IMR-90 (cell line): ENCODE results near the gene FRAS1. TPM values are rescaled to one million over a fixed set of nuclear protein-coding genes. Genes with fewer than 3 reads are reported as not detected.

Experiments
- ATAC-seq: fragments of 200-7000 bp; cut with Tn5 transposase; 2 replicates; pipeline ENCODE4 v1.9.1; 2020; ENCODE audit warnings: low read depth, mild to moderate bottlenecking, moderate library complexity
- BruUV-seq: library from RNA; stranded (reverse); fragments of 400-500 nt; replicated peaks from 2 replicates; lab custom pipeline; 2021; lab: Mats Ljungman, UMichigan
- CTCF ChIA-PET: fragments of 300-600 bp; formaldehyde crosslinking; extraction: SDS; loops from one replicate; lab custom pipeline; 2021; ENCODE audit warnings: antibody characterized with exemption; lab: Yijun Ruan, JAX
- POLR2A ChIA-PET: fragments of 300-600 bp; sonication (Branson Sonifier 250); formaldehyde crosslinking; loops from one replicate; lab custom pipeline; 2022; ENCODE audit warnings: antibody characterized with exemption; ENCODE audit not compliant: unreplicated experiment; lab: Charles Lee
- DNase-seq: peaks from one replicate; pipeline ENCODE4 v3.0.0; 2013
- H2AFZ ChIP-seq: replicated peaks from 2 replicates; pipeline ENCODE3; 2013; ENCODE audit warnings: low read length, mild to moderate bottlenecking; ENCODE audit not compliant: poor library complexity
- H2AK5ac ChIP-seq: 2 replicates; pipeline ENCODE4 v1.6.1; 2013; ENCODE audit warnings: low read depth, low read length, inconsistent platforms
- H2AK9ac ChIP-seq: replicated peaks from 2 replicates; pipeline ENCODE3; 2013; ENCODE audit warnings: mild to moderate bottlenecking, low read depth, low read length, moderate library complexity; ENCODE audit not compliant: poor library complexity
- H2BK120ac ChIP-seq: 2 replicates; pipeline ENCODE4 v1.6.1; 2013; ENCODE audit warnings: low read depth, low read length, inconsistent platforms
- H2BK15ac ChIP-seq: 3 replicates; pipeline ENCODE4 v1.6.1; 2013; ENCODE audit warnings: low read depth, low read length, inconsistent platforms
- H2BK20ac ChIP-seq: 2 replicates; pipeline ENCODE4 v1.6.1; 2013; ENCODE audit warnings: low read depth, mild to moderate bottlenecking, inconsistent platforms, low read length, moderate library complexity
- H2BK5ac ChIP-seq: 2 replicates; pipeline ENCODE4 v1.6.1; 2013; ENCODE audit warnings: mild to moderate bottlenecking, low read depth, low read length, inconsistent platforms; ENCODE audit not compliant: poor library complexity, severe bottlenecking
- H3K14ac ChIP-seq: replicated peaks from 2 replicates; pipeline ENCODE4 v1.6.1; 2013; ENCODE audit warnings: low read depth, low read length, inconsistent platforms
- H3K18ac ChIP-seq: 2 replicates; pipeline ENCODE4 v1.6.1; 2013; ENCODE audit warnings: low read depth, low read length, control low read depth
- H3K23ac ChIP-seq: 2 replicates; pipeline ENCODE4 v1.6.1; 2013; ENCODE audit warnings: low read depth, low read length, inconsistent platforms
- H3K27ac ChIP-seq: 2 replicates; pipeline ENCODE4 v1.5.1; 2013; ENCODE audit warnings: mild to moderate bottlenecking, control low read depth, low read length; ENCODE audit not compliant: insufficient read depth
- H3K27me3 ChIP-seq: 2 replicates; pipeline ENCODE4 v1.6.1; 2013; ENCODE audit warnings: low read length; ENCODE audit not compliant: control insufficient read depth, insufficient read depth
- H3K36me3 ChIP-seq: 2 replicates; pipeline ENCODE4 v1.6.1; 2013; ENCODE audit warnings: low read length, mixed read lengths; ENCODE audit not compliant: control insufficient read depth, insufficient read depth
- H3K4ac ChIP-seq: 2 replicates; pipeline ENCODE4 v1.6.1; 2013; ENCODE audit warnings: low read depth, low read length, inconsistent platforms
- H3K4me1 ChIP-seq: 2 replicates; pipeline ENCODE4 v1.6.1; 2013; ENCODE audit warnings: low read length, mixed read lengths; ENCODE audit not compliant: control insufficient read depth, insufficient read depth
- H3K4me2 ChIP-seq: 2 replicates; pipeline ENCODE4 v1.6.1; 2013; ENCODE audit warnings: low read depth, mild to moderate bottlenecking, control low read depth, low read length, moderate library complexity
- H3K4me3 ChIP-seq: 2 replicates; pipeline ENCODE4 v1.5.1; 2013; ENCODE audit warnings: low read depth, mild to moderate bottlenecking, control low read depth, low read length, moderate library complexity; ENCODE audit not compliant: insufficient read depth
- H3K56ac ChIP-seq: 2 replicates; pipeline ENCODE4 v1.6.1; 2013; ENCODE audit warnings: low read length, inconsistent platforms; ENCODE audit not compliant: insufficient read depth; ENCODE audit errors: extremely low read depth
- H3K79me1 ChIP-seq, 2 experiments: 2 replicates each; pipeline ENCODE4 v1.6.1; 2013; ENCODE audit warnings: low read length in 2 of 2, inconsistent platforms in 1 of 2, low read depth in 1 of 2
- H3K9ac ChIP-seq: 2 replicates; pipeline ENCODE4 v1.6.1; 2013; ENCODE audit warnings: low read depth, low read length, control low read depth
- H3K9me1 ChIP-seq: 2 replicates; pipeline ENCODE4 v1.6.1; 2013; ENCODE audit warnings: low read length, inconsistent platforms; ENCODE audit not compliant: insufficient read depth
- H3K9me3 ChIP-seq: 2 replicates; pipeline ENCODE4 v1.6.1; 2013; ENCODE audit warnings: low read length; ENCODE audit not compliant: control insufficient read depth, insufficient read depth
- H4K20me1 ChIP-seq: 2 replicates; pipeline ENCODE4 v1.6.1; 2013; ENCODE audit warnings: low read length, inconsistent platforms; ENCODE audit not compliant: insufficient read depth
- H4K5ac ChIP-seq: 2 replicates; pipeline ENCODE4 v1.6.1; 2013; ENCODE audit warnings: mild to moderate bottlenecking, low read depth, low read length, control low read depth
- H4K8ac ChIP-seq, 2 experiments: 2 replicates each; pipeline ENCODE4 v1.6.1; 2013; ENCODE audit warnings: low read depth in 2 of 2, low read length in 2 of 2, control low read depth in 1 of 2, inconsistent platforms in 1 of 2
- H4K91ac ChIP-seq: 2 replicates; pipeline ENCODE4 v1.6.1; 2013; ENCODE audit warnings: low read depth, low read length, inconsistent platforms; ENCODE audit not compliant: insufficient read depth
- BHLHE40 ChIP-seq: fragments of 150-350 bp; IDR thresholded peaks from 2 replicates; pipeline ENCODE4 v1.6.1; 2016; ENCODE audit warnings: mild to moderate bottlenecking, low read depth, low read length
- CEBPB ChIP-seq: IDR thresholded peaks from 2 replicates; pipeline ENCODE4 v1.6.1; 2012; ENCODE audit warnings: low read depth, low read length, improper control_type of control experiment
- CHD1 ChIP-seq: IDR thresholded peaks from 2 replicates; pipeline ENCODE4 v1.6.1; 2012; ENCODE audit warnings: low read depth, low read length, improper control_type of control experiment
- CTCF ChIP-seq: conservative IDR thresholded peaks from 2 replicates; pipeline ENCODE4 v1.5.1; 2012; ENCODE audit warnings: mild to moderate bottlenecking, low read depth, low read length, improper control_type of control experiment
- ELK1 ChIP-seq: fragments of 150-350 bp; IDR thresholded peaks from 2 replicates; pipeline ENCODE4 v1.6.1; 2016; ENCODE audit warnings: low read depth, mild to moderate bottlenecking, low read length, moderate library complexity, borderline replicate concordance
- FOS ChIP-seq: fragments of 150-350 bp; IDR thresholded peaks from 2 replicates; pipeline ENCODE4 v1.6.1; 2016; ENCODE audit warnings: low read depth, low read length
- MAFK ChIP-seq: IDR thresholded peaks from 2 replicates; pipeline ENCODE4 v1.6.1; 2012; ENCODE audit warnings: low read depth, low read length, improper control_type of control experiment
- MAZ ChIP-seq: IDR thresholded peaks from 2 replicates; pipeline ENCODE4 v1.6.1; 2012; ENCODE audit warnings: low read depth, mild to moderate bottlenecking, low read length, improper control_type of control experiment, moderate library complexity, borderline replicate concordance
- MXI1 ChIP-seq: IDR thresholded peaks from 2 replicates; pipeline ENCODE4 v1.6.1; 2012; ENCODE audit warnings: low read depth, mild to moderate bottlenecking, low read length, moderate library complexity, borderline replicate concordance
- NFE2L2 ChIP-seq: fragments of 150-350 bp; IDR thresholded peaks from 2 replicates; pipeline ENCODE4 v1.6.1; 2016; ENCODE audit warnings: low read depth, mild to moderate bottlenecking, low read length
- POLR2A ChIP-seq: IDR thresholded peaks from 2 replicates; pipeline ENCODE4 v1.6.1; 2012; ENCODE audit warnings: mild to moderate bottlenecking, low read depth, low read length
- RAD21 ChIP-seq: IDR thresholded peaks from 2 replicates; pipeline ENCODE4 v1.6.1; 2012; ENCODE audit warnings: low read length, improper control_type of control experiment
- RCOR1 ChIP-seq: IDR thresholded peaks from 2 replicates; pipeline ENCODE4 v1.6.1; 2012; ENCODE audit warnings: mild to moderate bottlenecking, low read length, improper control_type of control experiment; ENCODE audit not compliant: insufficient replicate concordance
- RFX5 ChIP-seq: IDR thresholded peaks from 2 replicates; pipeline ENCODE4 v1.8.0; 2012; ENCODE audit warnings: low read depth, mild to moderate bottlenecking, low read length, moderate library complexity
- SMC3 ChIP-seq: fragments of 150-350 bp; IDR thresholded peaks from 2 replicates; pipeline ENCODE4 v1.6.1; 2016; ENCODE audit warnings: low read depth, mild to moderate bottlenecking, antibody characterized with exemption, low read length, moderate library complexity
- USF2 ChIP-seq: fragments of 150-350 bp; IDR thresholded peaks from 2 replicates; pipeline ENCODE4 v1.6.1; 2017; ENCODE audit warnings: mild to moderate bottlenecking, antibody characterized with exemption, low read length, low read depth
- WGBS, 2 experiments: methylation state at CpG; one replicate each; pipeline versions ENCODE4 v1.1.5 to v1.1.7; 2013; ENCODE audit warnings: missing lambda C conversion rate in 2 of 2; ENCODE audit not compliant: insufficient read length in 1 of 2; ENCODE audit errors: extremely low coverage in 2 of 2; 5-methylcytosine and 5-hydroxymethylcytosine counted together
- dilution Hi-C: fragments of 300-500 bp; cut with HindIII; formaldehyde crosslinking; loops from one replicate; pipeline ENCODE4 v1.14.3; 2018; ENCODE audit warnings: low sequenced_read_pairs; ENCODE audit not compliant: unreplicated experiment
- in situ Hi-C: fragments of 300-500 bp; cut with MboI; formaldehyde crosslinking; loops from 3 replicates; pipeline ENCODE4 v1.14.3; 2019; ENCODE audit warnings: low sequenced_read_pairs, inconsistent platforms, mixed read lengths
- intact Hi-C: fragments of 100-400 bp; cut with micrococcal nuclease; formaldehyde crosslinking; loops from 2 replicates; pipeline ENCODE4 v1.10.0; 2022
- polyA plus RNA-seq, 3 experiments: library from polyadenylated mRNA; depleted of rRNA; stranded (reverse); fragments of >200 nt; gene quantifications; 2 replicates each; pipeline ENCODE4 v1.2.3, GENCODE V29; 2012; ENCODE audit warnings: low replicate concordance in 1 of 3
- total RNA-seq: library from RNA; depleted of rRNA; stranded (reverse); fragments of >200 nt; gene quantifications from 2 replicates; pipeline ENCODE4 v1.2.3, GENCODE V29; 2012

FRAS1 gene
- total and polyA plus RNA-seq, 2 of the 4 experiments (the other 2 are of a cell fraction), result under 0.01 to 0.03 TPM

- ATAC-seq (no peak), DNase-seq (no peak)
- H2AK9ac ChIP-seq, result no peak overlapping the region
- H3K4me2 ChIP-seq, result no peak overlapping the region
- H2AK5ac ChIP-seq, result no peak overlapping the region
- in situ Hi-C loops (loop anchor here (10.0 kb wide), 1 partner anchor 555 kb away; no protein-coding TSS in a partner anchor), intact Hi-C loops (loop anchor here (5.0 kb wide), 1 partner anchor 453 kb away; the partner anchor contains the start of gene FRAS1), dilution Hi-C loops (no loop called here)
- BruUV-seq, result no TSS peak
- H2BK20ac ChIP-seq, result no peak overlapping the region
- no peaks in the 10 kb centered on the region for H3K36me3 ChIP-seq
- H4K91ac ChIP-seq, result no peak overlapping the region
- ChIA-PET CTCF (interaction anchor here (0.6 to 1.0 kb wide), 2 partner anchors 22 to 674 kb away, joined by 3 read pairs; no protein-coding TSS in a partner anchor), POLR2A (no interaction called here)
- H3K4me3 ChIP-seq, result no peak overlapping the region
- no peak overlapping the region for H3K27ac ChIP-seq
- no peak overlapping the region for H3K23ac ChIP-seq
- no peak overlapping the region for H4K8ac ChIP-seq
- H2BK5ac ChIP-seq, result no peak overlapping the region
- H3K9me1 ChIP-seq, result no peaks in the 10 kb centered on the region
- no peak overlapping the region for H3K14ac ChIP-seq
- no peaks in the 10 kb centered on the region for H4K20me1 ChIP-seq
- TF ChIP-seq MAZ (no peak), CTCF (no peak), CHD1 (no peak), RCOR1 (no peak), NFE2L2 (no peak), FOS (no peak), RFX5 (no peak), RAD21 (no peak), MXI1 (no peak), MAFK (no peak), BHLHE40 (no peak), SMC3 (no peak), CEBPB (no peak), USF2 (no peak), ELK1 (no peak), POLR2A (no peak)
- H3K9ac ChIP-seq, result no peak overlapping the region
- no peaks in the 10 kb centered on the region for H3K9me3 ChIP-seq
- H4K5ac ChIP-seq, result no peak overlapping the region
- no peak overlapping the region for H3K18ac ChIP-seq
- WGBS, 2 experiments, result no CpG with 5 or more reads among the region's 1 CpG
- no peaks in the 10 kb centered on the region for H3K79me1 ChIP-seq
- no peak overlapping the region for H3K4ac ChIP-seq
- no peaks in the 10 kb centered on the region for H3K4me1 ChIP-seq
- no peak overlapping the region for H2AFZ ChIP-seq
- H2BK120ac ChIP-seq, result no peak overlapping the region
- H2BK15ac ChIP-seq, result no peak overlapping the region
- H3K56ac ChIP-seq, result no peak overlapping the region
- H3K27me3 ChIP-seq, result peaks cover 4% of the 10 kb centered on the region; the same call in 1 of the 2 replicates
These were observed 453.0 kb downstream of the FRAS1 start for GRCh38 chr4:78510108-78510507.
